Right lobe of liver (tissue), 6 donors: ENCODE data around the gene PLCL1. TPM values are rescaled to one million over a fixed set of nuclear protein-coding genes. Genes with fewer than 3 reads are reported as not detected.

Source experiments
- ATAC-seq, 4 donors: fragments of 200-7000 bp; cut with Tn5 transposase; one replicate each; pipeline ENCODE4 v1.9.1; 2020; ENCODE audit warnings: mild to moderate bottlenecking in 4 of 4, moderate library complexity in 4 of 4
- DNase-seq, 3 donors: peaks; one replicate each; pipeline ENCODE4 v3.0.0-alpha.2; 2020
- H3K27ac ChIP-seq, 3 donors: fragments of 200-600 bp; one replicate each; pipeline ENCODE4 v1.8.0; 2022
- H3K27me3 ChIP-seq, 2 donors: fragments of 200-600 bp; one replicate each; pipeline ENCODE4 v1.8.0; 2022
- H3K36me3 ChIP-seq, 4 donors: fragments of 200-600 bp; sonication (generic) in 1 of 4; one replicate each; pipeline versions ENCODE4 v1.5.1 to v1.8.0; 2017 to 2022; ENCODE audit warnings: control low read depth in 1 of 4
- H3K4me1 ChIP-seq, 4 donors: fragments of 200-600 bp; sonication (generic) in 1 of 4; one replicate each; pipeline versions ENCODE4 v1.5.1 to v1.8.0; 2017 to 2022; ENCODE audit warnings: control low read depth in 1 of 4
- H3K4me3 ChIP-seq, 3 donors: fragments of 200-600 bp; one replicate each; pipeline ENCODE4 v1.8.0; 2022
- H3K9me3 ChIP-seq, 4 donors: fragments of 200-600 bp; sonication (generic) in 1 of 4; one replicate each; pipeline versions ENCODE4 v1.5.1 to v1.8.0; 2017 to 2022; ENCODE audit warnings: control low read depth in 1 of 4
- POLR2A ChIP-seq: fragments of 450-650 bp; IDR thresholded peaks from one replicate; pipeline ENCODE4 v1.6.1; 2017; ENCODE audit warnings: antibody characterized with exemption, mild to moderate bottlenecking
- WGBS: methylation state at CpG from one replicate; pipeline ENCODE4 v1.1.6; 2018; ENCODE audit warnings: low coverage, low lambda C conversion rate; ENCODE audit not compliant: insufficient coverage; ENCODE audit errors: missing lambda C conversion rate; 5-methylcytosine and 5-hydroxymethylcytosine counted together
- intact Hi-C, 2 donors: fragments of 100-400 bp; cut with DNase I; formaldehyde crosslinking; loops; one replicate each; pipeline versions ENCODE4 v1.11.2 to v1.14.1; 2022
- total RNA-seq, 6 experiments: library from RNA; depleted of rRNA in 2 of 6; stranded (reverse); fragments of >200 nt in 2 of 6; fragmentation: NEBNext Ultra II Directional in 3 of 6; extraction: Animal tissue kit (Norgen Biotek cat#: 25700) in 3 of 6; gene quantifications; one replicate each; pipeline versions ENCODE4 v1.1.0 to v1.2.4, GENCODE V29; 2016 to 2023
- TF ChIP-seq, protein P1 (sequence below), 4 donors: fragments of 200-600 bp in 3 of 4; fragments of 450-650 bp in 1 of 4; IDR thresholded peaks; one replicate each; pipeline versions ENCODE4 v1.5.1 to v1.8.0; 2016 to 2022; ENCODE audit warnings: antibody characterized with exemption in 4 of 4, mild to moderate bottlenecking in 2 of 4
- donor health status: DM: no; HTN: yes; CAD: no.
- donor health status: DM: no; HTN: no; CAD: no.
- donor health status: DM: no; HTN: no; CAD: no.
- donor health status: DM: no; HTN: yes; CAD: no.
- donor health status: DM: no; HTN: yes; CAD: no.

Gene PLCL1
- total RNA-seq, 6 experiments from 2014 or later: 0.12 to 0.37 (median 0.24) TPM

DNA sequence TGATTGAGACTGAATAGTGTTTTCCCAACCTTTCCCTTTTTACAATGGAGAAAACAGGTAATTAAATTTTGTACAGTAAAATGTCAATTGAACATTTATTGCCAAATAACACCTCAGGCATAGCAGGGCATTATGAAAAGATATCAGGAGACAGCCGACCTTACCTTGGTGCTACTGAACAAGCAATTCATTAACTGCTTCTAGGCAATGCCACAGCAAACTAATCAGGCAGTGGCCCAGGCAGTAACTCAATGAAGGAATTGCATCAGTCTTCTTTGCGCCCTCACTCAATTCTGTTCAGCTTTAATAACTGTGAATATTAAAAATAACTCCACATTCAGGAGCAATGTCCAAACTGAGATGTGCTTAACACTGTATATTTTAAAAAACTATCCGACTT is 6.1 kb downstream of the PLCL1 start:
- WGBS: 40% methylated on average over 3 of the region's 3 CpGs
- Histone ChIP-seq H3K4me3 (no peak overlapping the region), H3K27ac (no peak overlapping the region), H3K36me3 (no peaks in the 10 kb centered on the region), H3K4me1 (no peaks in the 10 kb centered on the region), H3K9me3 (no peaks in the 10 kb centered on the region), H3K27me3 (no peaks in the 10 kb centered on the region)
- TF ChIP-seq, protein P1, sequence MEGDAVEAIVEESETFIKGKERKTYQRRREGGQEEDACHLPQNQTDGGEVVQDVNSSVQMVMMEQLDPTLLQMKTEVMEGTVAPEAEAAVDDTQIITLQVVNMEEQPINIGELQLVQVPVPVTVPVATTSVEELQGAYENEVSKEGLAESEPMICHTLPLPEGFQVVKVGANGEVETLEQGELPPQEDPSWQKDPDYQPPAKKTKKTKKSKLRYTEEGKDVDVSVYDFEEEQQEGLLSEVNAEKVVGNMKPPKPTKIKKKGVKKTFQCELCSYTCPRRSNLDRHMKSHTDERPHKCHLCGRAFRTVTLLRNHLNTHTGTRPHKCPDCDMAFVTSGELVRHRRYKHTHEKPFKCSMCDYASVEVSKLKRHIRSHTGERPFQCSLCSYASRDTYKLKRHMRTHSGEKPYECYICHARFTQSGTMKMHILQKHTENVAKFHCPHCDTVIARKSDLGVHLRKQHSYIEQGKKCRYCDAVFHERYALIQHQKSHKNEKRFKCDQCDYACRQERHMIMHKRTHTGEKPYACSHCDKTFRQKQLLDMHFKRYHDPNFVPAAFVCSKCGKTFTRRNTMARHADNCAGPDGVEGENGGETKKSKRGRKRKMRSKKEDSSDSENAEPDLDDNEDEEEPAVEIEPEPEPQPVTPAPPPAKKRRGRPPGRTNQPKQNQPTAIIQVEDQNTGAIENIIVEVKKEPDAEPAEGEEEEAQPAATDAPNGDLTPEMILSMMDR (IDR thresholded peaks at IDR 0.05): no peak
- TF ChIP-seq POLR2A: no peak
- no peak for DNase-seq
- no peak for ATAC-seq
- intact Hi-C loops: no loop called here

DNA sequence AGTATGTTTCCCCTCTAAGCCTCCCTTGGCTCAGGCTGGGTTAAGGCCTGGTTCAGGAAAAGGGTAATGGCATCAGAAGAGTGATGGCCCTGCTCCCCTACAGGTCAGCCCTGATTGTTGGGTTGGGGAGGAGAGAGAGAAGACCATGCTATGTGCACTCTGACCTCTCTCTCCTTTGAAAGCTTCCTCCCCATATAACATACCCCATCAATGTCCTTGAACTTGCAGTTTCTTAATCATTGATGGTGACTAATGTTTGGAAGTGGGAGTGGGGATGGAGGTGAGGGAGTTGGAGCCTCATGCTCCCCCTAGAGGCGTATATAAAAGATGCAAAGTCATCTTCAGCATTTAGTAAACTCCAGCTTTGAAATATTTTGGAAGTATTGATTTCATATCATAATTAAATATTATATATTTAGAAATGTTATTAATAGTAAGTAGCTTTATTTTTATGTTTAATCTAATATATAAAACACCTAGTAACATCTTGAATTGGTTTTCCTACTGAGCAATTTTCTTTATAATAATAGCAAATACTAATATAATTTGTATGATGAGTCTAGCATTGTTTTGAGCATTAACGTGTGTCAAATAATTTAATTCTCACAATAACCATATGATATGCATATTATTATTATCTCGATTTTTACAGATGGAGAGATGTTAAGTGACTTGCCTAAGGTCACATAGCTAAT is 8.8 kb downstream of the PLCL1 start:
- no peaks in the 10 kb centered on the region for H3K36me3 ChIP-seq
- intact Hi-C loops: no loop called here
- no peak for TF ChIP-seq POLR2A
- TF ChIP-seq, protein P1 (IDR thresholded peaks at IDR 0.05): peak in 3 of 4 donors; percentile 54 to 62 (median 59)
- H3K4me1 ChIP-seq: no peaks in the 10 kb centered on the region
- peak; percentile 56 to 78 (median 64) for ATAC-seq
- WGBS: 17% methylated on average over 3 of the region's 3 CpGs
- H3K9me3 ChIP-seq: no peaks in the 10 kb centered on the region
- H3K27ac ChIP-seq: no peak overlapping the region
- H3K27me3 ChIP-seq: no peaks in the 10 kb centered on the region
- no peak overlapping the region for H3K4me3 ChIP-seq
- no peak for DNase-seq

DNA sequence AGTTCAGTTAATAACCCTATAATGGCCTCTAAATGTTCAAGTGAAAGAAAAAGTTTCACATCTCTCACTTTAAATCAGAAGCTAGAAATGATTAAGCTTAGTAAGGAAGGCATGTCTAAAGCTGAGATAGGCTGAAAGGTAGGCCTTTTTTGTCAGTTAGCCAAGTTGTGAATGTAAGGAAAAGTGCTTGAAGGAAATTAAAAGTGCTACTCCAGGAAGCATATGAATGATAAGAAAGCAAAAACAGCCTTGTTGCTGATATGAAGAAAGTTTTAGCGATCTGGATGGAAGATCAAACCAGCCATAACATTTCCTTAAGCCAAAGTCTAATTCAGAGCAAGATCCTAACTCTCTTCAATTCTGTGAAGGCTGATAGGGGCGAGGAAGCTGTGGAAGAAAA is 10.1 kb downstream of the PLCL1 start:
- H3K9me3 ChIP-seq: no peaks in the 10 kb centered on the region
- DNase-seq (no peak), ATAC-seq (no peak)
- no peak for TF ChIP-seq POLR2A
- TF ChIP-seq, protein P1 (IDR thresholded peaks at IDR 0.05): no peak
- no peak overlapping the region for H3K27ac ChIP-seq
- no peak overlapping the region for H3K4me3 ChIP-seq
- H3K27me3 ChIP-seq: no peaks in the 10 kb centered on the region
- intact Hi-C loops: no loop called here
- no peaks in the 10 kb centered on the region for H3K4me1 ChIP-seq
- 55% methylated on average over 2 of the region's 2 CpGs for WGBS
- H3K36me3 ChIP-seq: no peaks in the 10 kb centered on the region

DNA sequence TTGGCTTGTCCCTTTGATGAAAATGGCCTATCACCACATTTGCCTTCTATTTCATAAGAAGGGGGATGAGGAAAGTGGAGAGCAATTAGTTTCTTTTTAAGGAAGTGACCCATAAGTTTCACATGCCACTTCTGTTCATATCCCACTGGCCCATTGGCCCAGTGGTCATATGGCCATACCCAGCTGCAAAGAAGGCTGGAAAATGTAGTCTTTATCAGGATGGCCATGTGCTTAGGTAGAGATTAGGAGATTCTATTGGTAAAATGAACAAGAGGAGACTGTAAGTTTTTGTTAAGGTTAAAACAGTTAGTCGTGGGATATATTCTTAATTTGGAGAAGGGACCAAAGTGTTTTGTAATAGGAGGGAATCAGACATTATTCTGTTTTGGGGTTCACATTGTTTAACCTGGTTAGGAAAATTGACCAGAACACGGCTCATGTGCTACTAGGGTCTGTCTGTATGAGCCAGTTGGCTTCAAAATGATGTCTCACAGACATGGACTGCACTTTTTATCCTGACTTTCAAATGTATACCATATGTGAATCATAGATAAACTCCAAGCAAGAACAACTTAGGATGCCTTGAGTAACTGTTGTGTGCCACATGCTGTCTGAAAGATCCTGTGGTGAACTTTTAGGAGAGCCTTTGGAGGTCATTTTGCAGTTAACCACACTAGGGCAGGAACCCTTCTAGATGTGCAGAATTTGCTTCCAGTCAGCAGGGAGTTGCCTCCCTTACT is 17.3 kb downstream of the PLCL1 start:
- intact Hi-C loops: no loop called here
- Histone ChIP-seq H3K27ac (no peak overlapping the region), H3K27me3 (no peaks in the 10 kb centered on the region), H3K9me3 (no peaks in the 10 kb centered on the region), H3K4me3 (no peak overlapping the region), H3K4me1 (no peaks in the 10 kb centered on the region), H3K36me3 (no peaks in the 10 kb centered on the region)
- TF ChIP-seq, protein P1 (IDR thresholded peaks at IDR 0.05): no peak
- no peak for TF ChIP-seq POLR2A
- DNase-seq: no peak
- WGBS: 52% methylated on average over 2 of the region's 2 CpGs
- no peak for ATAC-seq
